Hepatocyte (in vitro differentiated cells): ENCODE data around the gene SORCS3. TPM values are rescaled to one million over a fixed set of nuclear protein-coding genes. Genes with fewer than 3 reads are reported as not detected.

Experiments
- DNase-seq: peaks from one replicate; pipeline ENCODE4 v3.0.0-alpha.2; 2016; ENCODE audit warnings: low spot score
- H2AFZ ChIP-seq: fragments of 200-600 bp; sonication (generic); 2 replicates; pipeline ENCODE4 v1.6.0; 2016; ENCODE audit warnings: antibody characterized with exemption, mild to moderate bottlenecking
- H3K27ac ChIP-seq: fragments of 200-600 bp; sonication (generic); 2 replicates; pipeline ENCODE4 v1.5.1; 2016; ENCODE audit warnings: mild to moderate bottlenecking
- H3K27me3 ChIP-seq: fragments of 200-600 bp; sonication (generic); 2 replicates; pipeline ENCODE4 v1.6.1; 2016
- H3K36me3 ChIP-seq: fragments of 200-600 bp; sonication (generic); replicated peaks from 2 replicates; pipeline ENCODE4 v1.5.1; 2016; ENCODE audit warnings: low read depth; ENCODE audit not compliant: insufficient read depth
- H3K4me1 ChIP-seq: fragments of 200-600 bp; sonication (generic); 2 replicates; pipeline ENCODE4 v1.5.1; 2016; ENCODE audit warnings: mild to moderate bottlenecking, moderate library complexity; ENCODE audit not compliant: insufficient read depth
- H3K4me2 ChIP-seq: fragments of 200-600 bp; sonication (generic); 2 replicates; pipeline ENCODE4 v1.6.0; 2016
- H3K4me3 ChIP-seq: fragments of 200-600 bp; sonication (generic); 2 replicates; pipeline ENCODE4 v1.5.1; 2016; ENCODE audit warnings: mild to moderate bottlenecking
- H3K79me2 ChIP-seq: fragments of 200-600 bp; sonication (generic); 2 replicates; pipeline ENCODE4 v1.6.0; 2017; ENCODE audit warnings: mild to moderate bottlenecking
- H3K9me2 ChIP-seq: fragments of 200-600 bp; sonication (generic); replicated peaks from 2 replicates; pipeline ENCODE4 v1.6.0; 2017; ENCODE audit warnings: mild to moderate bottlenecking; ENCODE audit not compliant: insufficient read depth
- H3K9me3 ChIP-seq: fragments of 200-600 bp; sonication (generic); 2 replicates; pipeline ENCODE4 v1.5.1; 2016; ENCODE audit warnings: low read depth, mild to moderate bottlenecking
- H4K20me1 ChIP-seq: fragments of 200-600 bp; sonication (generic); 2 replicates; pipeline ENCODE4 v1.6.0; 2016; ENCODE audit warnings: mild to moderate bottlenecking; ENCODE audit not compliant: insufficient read depth, poor library complexity, severe bottlenecking
- EZH2 ChIP-seq: fragments of 200-600 bp; sonication (generic); IDR thresholded peaks from 2 replicates; pipeline ENCODE4 v1.6.1; 2016; ENCODE audit warnings: antibody characterized with exemption, mild to moderate bottlenecking, borderline replicate concordance
- EZH2phosphoT487 ChIP-seq: fragments of 200-600 bp; sonication (generic); IDR thresholded peaks from one replicate; pipeline ENCODE4 v1.6.1; 2018; ENCODE audit warnings: antibody characterized with exemption, mild to moderate bottlenecking, low read depth, moderate library complexity; ENCODE audit not compliant: unreplicated experiment, severe bottlenecking
- WGBS: methylation state at CpG from one replicate; pipeline ENCODE4 v1.1.6; 2016; ENCODE audit warnings: low lambda C conversion rate; ENCODE audit errors: missing lambda C conversion rate; 5-methylcytosine and 5-hydroxymethylcytosine counted together
- polyA plus RNA-seq: library from polyadenylated mRNA; unstranded; fragments of >200 nt; fragmentation: Nextera tagmentation; extraction: Ambion mirVana; gene quantifications from 2 replicates; pipeline ENCODE4 v1.2.1, GENCODE V29; 2016
- total RNA-seq: library from RNA; depleted of rRNA; stranded (reverse); fragments of >200 nt; gene quantifications from 2 replicates; pipeline ENCODE4 v1.2.3, GENCODE V29; 2014
- TF ChIP-seq, protein P1 (sequence below): fragments of 200-600 bp; sonication (generic); IDR thresholded peaks from 2 replicates; pipeline ENCODE4 v1.5.1; 2016; ENCODE audit warnings: antibody characterized with exemption, mild to moderate bottlenecking; ENCODE audit not compliant: poor library complexity

The SORCS3 gene
- total and polyA plus RNA-seq, 2 experiments from 2014 or later, result 0.59 to 0.80 TPM

DNA sequence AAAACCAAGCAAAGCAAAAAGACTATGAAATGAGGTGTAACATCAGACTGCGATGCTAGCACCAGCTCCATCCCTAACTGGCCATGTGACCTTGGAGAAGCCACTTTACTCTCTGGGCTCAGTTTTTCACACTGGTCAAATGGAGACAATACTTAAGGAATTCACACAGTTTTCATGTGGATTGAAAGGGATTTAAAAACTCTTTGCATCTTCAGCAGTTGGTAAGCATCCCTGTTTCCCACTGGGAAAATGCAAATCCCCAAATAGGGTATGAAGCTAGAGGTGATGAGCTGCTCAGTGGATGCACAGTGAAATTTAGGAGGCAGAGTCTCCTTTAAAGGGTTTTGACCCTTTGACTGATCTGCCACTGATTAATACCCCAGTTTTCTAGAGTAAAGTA lies 240.7 kb downstream of the SORCS3 start:
- Histone ChIP-seq H3K4me2 (no peak overlapping the region), H3K4me3 (no peak overlapping the region), H3K27ac (no peak overlapping the region), H3K9me2 (no peaks in the 10 kb centered on the region), H3K79me2 (no peaks in the 10 kb centered on the region), H3K9me3 (no peaks in the 10 kb centered on the region), H2AFZ (no peak overlapping the region), H3K27me3 (no peaks in the 10 kb centered on the region), H3K4me1 (no peaks in the 10 kb centered on the region), H4K20me1 (no peaks in the 10 kb centered on the region), H3K36me3 (no peaks in the 10 kb centered on the region)
- TF ChIP-seq EZH2 (no peak), EZH2phosphoT487 (no peak)
- TF ChIP-seq, protein P1, sequence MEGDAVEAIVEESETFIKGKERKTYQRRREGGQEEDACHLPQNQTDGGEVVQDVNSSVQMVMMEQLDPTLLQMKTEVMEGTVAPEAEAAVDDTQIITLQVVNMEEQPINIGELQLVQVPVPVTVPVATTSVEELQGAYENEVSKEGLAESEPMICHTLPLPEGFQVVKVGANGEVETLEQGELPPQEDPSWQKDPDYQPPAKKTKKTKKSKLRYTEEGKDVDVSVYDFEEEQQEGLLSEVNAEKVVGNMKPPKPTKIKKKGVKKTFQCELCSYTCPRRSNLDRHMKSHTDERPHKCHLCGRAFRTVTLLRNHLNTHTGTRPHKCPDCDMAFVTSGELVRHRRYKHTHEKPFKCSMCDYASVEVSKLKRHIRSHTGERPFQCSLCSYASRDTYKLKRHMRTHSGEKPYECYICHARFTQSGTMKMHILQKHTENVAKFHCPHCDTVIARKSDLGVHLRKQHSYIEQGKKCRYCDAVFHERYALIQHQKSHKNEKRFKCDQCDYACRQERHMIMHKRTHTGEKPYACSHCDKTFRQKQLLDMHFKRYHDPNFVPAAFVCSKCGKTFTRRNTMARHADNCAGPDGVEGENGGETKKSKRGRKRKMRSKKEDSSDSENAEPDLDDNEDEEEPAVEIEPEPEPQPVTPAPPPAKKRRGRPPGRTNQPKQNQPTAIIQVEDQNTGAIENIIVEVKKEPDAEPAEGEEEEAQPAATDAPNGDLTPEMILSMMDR, result no peak
- 58% methylated on average over 1 of the region's 1 CpG for WGBS
- DNase-seq, result no peak

DNA sequence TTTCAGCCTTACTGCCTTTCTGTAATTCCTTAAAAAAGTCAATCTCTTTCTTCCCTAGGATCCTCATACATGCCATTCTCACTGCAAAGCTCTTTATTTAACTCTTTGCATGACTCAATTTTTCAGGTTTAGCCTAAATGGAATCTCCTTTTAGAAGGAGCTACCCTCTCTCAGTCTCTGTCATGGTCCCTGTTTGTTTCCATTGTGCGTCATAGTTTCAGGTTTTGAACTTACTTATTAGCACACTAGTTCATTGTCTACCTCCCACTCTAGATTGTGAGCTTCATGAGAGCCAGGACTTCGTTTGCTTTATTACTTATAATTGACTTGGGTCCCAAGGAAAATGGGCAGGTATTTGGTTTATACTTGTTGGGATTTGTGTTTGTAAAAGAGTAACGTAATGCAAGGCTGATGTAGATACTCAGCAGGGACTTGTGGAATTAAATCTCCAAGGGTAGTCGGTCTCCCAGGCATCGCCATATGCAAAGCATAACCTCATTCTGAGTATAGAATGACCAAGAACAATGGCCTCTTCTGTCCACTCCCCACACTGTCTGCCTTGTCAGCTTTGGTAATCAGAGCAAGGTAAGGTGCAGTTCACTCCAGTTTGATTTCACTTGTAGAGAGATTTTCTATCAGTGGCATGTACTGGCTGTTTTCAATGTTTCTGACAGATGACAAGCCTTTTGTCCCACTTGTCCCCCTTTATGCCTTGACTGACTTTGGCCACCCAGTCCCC lies 252.0 kb downstream of the SORCS3 start:
- DNase-seq, result no peak
- H3K4me3 ChIP-seq, result no peak overlapping the region
- H3K9me2 ChIP-seq, result no peaks in the 10 kb centered on the region
- no peaks in the 10 kb centered on the region for H4K20me1 ChIP-seq
- TF ChIP-seq EZH2phosphoT487, result no peak
- TF ChIP-seq, protein P1, result no peak
- no peak for TF ChIP-seq EZH2
- 95% methylated on average over 5 of the region's 5 CpGs for WGBS
- H3K9me3 ChIP-seq, result no peaks in the 10 kb centered on the region
- H3K79me2 ChIP-seq, result no peaks in the 10 kb centered on the region
- no peak overlapping the region for H2AFZ ChIP-seq
- H3K27me3 ChIP-seq, result no peaks in the 10 kb centered on the region
- H3K4me2 ChIP-seq, result no peak overlapping the region
- no peaks in the 10 kb centered on the region for H3K36me3 ChIP-seq
- H3K4me1 ChIP-seq, result no peaks in the 10 kb centered on the region
- no peak overlapping the region for H3K27ac ChIP-seq

DNA sequence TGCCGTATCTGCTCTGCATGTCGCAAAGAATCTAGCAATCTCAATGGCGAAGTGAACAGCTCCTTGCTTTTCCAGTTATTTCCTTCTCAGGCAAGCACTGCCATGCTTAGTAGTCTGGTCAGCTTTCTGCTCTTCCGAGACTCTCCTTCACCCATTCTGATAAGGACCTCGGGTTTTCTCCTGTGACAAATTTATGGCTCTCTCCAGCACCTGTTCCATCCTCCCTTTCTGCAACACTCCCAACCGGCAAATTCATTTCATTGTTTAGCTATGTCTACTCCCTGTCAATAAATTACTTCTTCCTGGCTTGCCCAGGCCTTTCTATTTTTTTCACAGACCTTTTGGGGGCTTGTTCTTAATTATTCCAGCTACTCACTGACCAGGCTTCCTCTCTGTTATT lies 252.6 kb downstream of the SORCS3 start:
- Histone ChIP-seq H2AFZ (no peak overlapping the region), H3K4me2 (no peak overlapping the region), H3K27ac (no peak overlapping the region), H4K20me1 (no peaks in the 10 kb centered on the region), H3K36me3 (no peaks in the 10 kb centered on the region), H3K79me2 (no peaks in the 10 kb centered on the region), H3K9me2 (no peaks in the 10 kb centered on the region), H3K9me3 (no peaks in the 10 kb centered on the region), H3K27me3 (no peaks in the 10 kb centered on the region), H3K4me3 (no peak overlapping the region), H3K4me1 (no peaks in the 10 kb centered on the region)
- 60% methylated on average over 6 of the region's 6 CpGs for WGBS
- no peak for TF ChIP-seq EZH2phosphoT487
- TF ChIP-seq, protein P1, result no peak
- no peak for TF ChIP-seq EZH2
- no peak for DNase-seq
